DND-41 (cell line): ENCODE data around the gene IRAG1.

Experiments
- EZH2 ChIP-seq: IDR thresholded peaks from 3 replicates; pipeline ENCODE4 v1.6.1; 2012; ENCODE audit warnings: borderline replicate concordance, low read depth, mild to moderate bottlenecking, moderate library complexity, low read length, inconsistent platforms; ENCODE audit not compliant: severe bottlenecking
- TF ChIP-seq, protein P1 (sequence below): IDR thresholded peaks from 2 replicates; pipeline ENCODE4 v1.5.1; 2012; ENCODE audit warnings: borderline replicate concordance, low read length, moderate library complexity, mild to moderate bottlenecking; ENCODE audit not compliant: poor library complexity, severe bottlenecking; ENCODE audit errors: extremely low read depth

DNA sequence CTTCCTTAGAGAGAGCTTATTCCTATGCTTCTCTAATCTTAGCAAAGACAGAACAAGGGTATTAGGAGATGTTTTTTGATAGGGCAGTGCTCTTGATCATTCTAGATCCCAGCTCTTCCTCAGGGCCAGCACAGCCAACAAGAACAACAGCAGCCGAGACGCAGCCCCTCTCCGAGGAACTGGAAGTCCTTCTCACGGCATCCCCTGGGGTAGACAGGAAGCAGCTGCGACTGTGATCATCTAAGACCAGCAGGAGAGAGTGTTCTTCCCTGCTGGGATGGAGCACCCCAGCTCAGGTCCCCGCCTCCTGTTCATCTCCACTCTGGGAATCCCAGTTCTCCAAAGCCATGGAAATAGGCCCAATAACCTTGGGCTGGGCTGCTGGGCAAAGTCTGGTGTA lies 29.6 kb downstream of the IRAG1 start:
- no peak for TF ChIP-seq EZH2
- TF ChIP-seq, protein P1, sequence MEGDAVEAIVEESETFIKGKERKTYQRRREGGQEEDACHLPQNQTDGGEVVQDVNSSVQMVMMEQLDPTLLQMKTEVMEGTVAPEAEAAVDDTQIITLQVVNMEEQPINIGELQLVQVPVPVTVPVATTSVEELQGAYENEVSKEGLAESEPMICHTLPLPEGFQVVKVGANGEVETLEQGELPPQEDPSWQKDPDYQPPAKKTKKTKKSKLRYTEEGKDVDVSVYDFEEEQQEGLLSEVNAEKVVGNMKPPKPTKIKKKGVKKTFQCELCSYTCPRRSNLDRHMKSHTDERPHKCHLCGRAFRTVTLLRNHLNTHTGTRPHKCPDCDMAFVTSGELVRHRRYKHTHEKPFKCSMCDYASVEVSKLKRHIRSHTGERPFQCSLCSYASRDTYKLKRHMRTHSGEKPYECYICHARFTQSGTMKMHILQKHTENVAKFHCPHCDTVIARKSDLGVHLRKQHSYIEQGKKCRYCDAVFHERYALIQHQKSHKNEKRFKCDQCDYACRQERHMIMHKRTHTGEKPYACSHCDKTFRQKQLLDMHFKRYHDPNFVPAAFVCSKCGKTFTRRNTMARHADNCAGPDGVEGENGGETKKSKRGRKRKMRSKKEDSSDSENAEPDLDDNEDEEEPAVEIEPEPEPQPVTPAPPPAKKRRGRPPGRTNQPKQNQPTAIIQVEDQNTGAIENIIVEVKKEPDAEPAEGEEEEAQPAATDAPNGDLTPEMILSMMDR: no peak
